K562 (cell line): ENCODE results near the gene CDCA5. TPM values are rescaled to one million over a fixed set of nuclear protein-coding genes. Genes with fewer than 3 reads are reported as not detected.

Experiments
- ARID2 ChIP-seq: fragments of 450-650 bp; IDR thresholded peaks from 2 replicates; pipeline ENCODE4 v1.6.1; 2017; ENCODE audit warnings: antibody characterized with exemption, mild to moderate bottlenecking
- ARNT ChIP-seq, 2 experiments: fragments of 450-650 bp; IDR thresholded peaks; 2 replicates each; pipeline ENCODE4 v1.6.1; 2016; ENCODE audit warnings: mild to moderate bottlenecking in 1 of 2
- BRD4 ChIP-seq: fragments of 200-600 bp; sonication (generic); IDR thresholded peaks from 2 replicates; pipeline ENCODE4 v1.6.1; 2017; ENCODE audit warnings: inconsistent platforms
- GABPB2 ChIP-seq: fragments of 250-450 bp; sonication (Bioruptor Pico); conservative IDR thresholded peaks from 2 replicates; pipeline ENCODE4 v1.5.1; 2021; ENCODE audit warnings: mild to moderate bottlenecking
- SMAD2 ChIP-seq: fragments of 150-350 bp; IDR thresholded peaks from 2 replicates; pipeline ENCODE4 v1.6.1; 2014; ENCODE audit warnings: low read depth, mild to moderate bottlenecking, low read length
- SRSF3 ChIP-seq: fragments of 200-400 bp; formaldehyde crosslinking; IDR thresholded peaks from 2 replicates; pipeline ENCODE4 v1.6.1; 2016; ENCODE audit warnings: mild to moderate bottlenecking, low read length, moderate library complexity; ENCODE audit not compliant: insufficient read depth
- TEAD4 ChIP-seq, 2 experiments: sonication (generic) in 1 of 2; formaldehyde crosslinking in 1 of 2; IDR thresholded peaks; 2 replicates each; pipeline versions ENCODE4 v1.6.1 to v1.8.0; 2012 to 2022; ENCODE audit warnings: borderline replicate concordance in 1 of 2, inconsistent platforms in 1 of 2, low read length in 1 of 2, mild to moderate bottlenecking in 1 of 2, missing genetic modification reagents in 1 of 2
- ZBTB33 ChIP-seq: sonication (generic); formaldehyde crosslinking; IDR thresholded peaks from 2 replicates; pipeline ENCODE4 v1.8.1; 2023; ENCODE audit warnings: mild to moderate bottlenecking, missing genetic modification reagents
- ZNF592 ChIP-seq: fragments of 450-650 bp; IDR thresholded peaks from 2 replicates; pipeline ENCODE4 v1.6.1; 2017; ENCODE audit warnings: antibody characterized with exemption, mild to moderate bottlenecking
- polyA plus RNA-seq, 8 experiments: library from polyadenylated mRNA; depleted of rRNA in 4 of 8; stranded (reverse) in 5 of 8; unstranded in 3 of 8; fragments of >200 nt; fragmentation: Nextera tagmentation in 2 of 8; fragmentation: Illumina TruSeq in 1 of 8; extraction: Ambion mirVana in 2 of 8; extraction: Trizol in 1 of 8; gene quantifications; 2 replicates each; pipeline versions ENCODE4 v1.2.1 to v1.2.3, GENCODE V29; 2011 to 2014; ENCODE audit warnings: inconsistent platforms in 1 of 8, missing spikeins in 1 of 8
- total RNA-seq, 7 experiments: library from RNA; depleted of rRNA in 6 of 7; stranded (reverse); fragments of >200 nt in 6 of 7; fragmentation: Illumina TruSeq in 2 of 7; extraction: Trizol in 2 of 7; gene quantifications; 2 replicates each; pipeline versions ENCODE4 v1.2.1 to v1.2.3, GENCODE V29; 2011 to 2021; ENCODE audit warnings: low replicate concordance in 1 of 7
- TF ChIP-seq, protein P1 (sequence below): sonication (generic); formaldehyde crosslinking; IDR thresholded peaks from 2 replicates; pipeline ENCODE4 v1.5.0; 2020; ENCODE audit warnings: missing genetic modification reagents

The CDCA5 gene
- total and polyA plus RNA-seq, 9 of the 15 experiments (the other 6 are each of a cell fraction or from before 2014, with no cell fraction given), result 18.9 to 94.3 (median 64.6) TPM

DNA sequence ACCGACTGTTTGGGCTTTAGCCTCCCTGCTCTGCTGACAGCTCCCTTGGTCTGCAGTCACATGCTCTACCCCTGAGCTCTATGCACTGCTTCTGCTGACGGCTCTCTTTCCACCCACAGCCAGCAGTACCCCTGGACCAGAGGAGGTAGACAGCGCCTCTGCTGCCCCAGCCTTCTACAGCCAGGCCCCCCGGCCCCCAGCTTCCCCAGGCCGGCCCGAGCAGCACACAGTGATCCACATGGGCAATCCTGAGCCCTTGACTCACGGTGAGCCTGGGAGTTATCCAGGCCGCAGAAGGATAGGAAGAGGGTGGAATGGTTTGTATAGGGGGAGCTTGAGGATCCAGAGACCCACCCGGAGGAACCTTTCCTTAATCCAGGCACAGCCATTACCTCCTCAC, 3.0 kb upstream of the CDCA5 start (continued):
- no peak for TF ChIP-seq ZNF592
- TF ChIP-seq BRD4, result no peak
- TF ChIP-seq SRSF3, result no peak
- TF ChIP-seq GABPB2 (CRISPR knock-in tag), result no peak
- no peak for TF ChIP-seq ARID2
- TF ChIP-seq, protein P1, sequence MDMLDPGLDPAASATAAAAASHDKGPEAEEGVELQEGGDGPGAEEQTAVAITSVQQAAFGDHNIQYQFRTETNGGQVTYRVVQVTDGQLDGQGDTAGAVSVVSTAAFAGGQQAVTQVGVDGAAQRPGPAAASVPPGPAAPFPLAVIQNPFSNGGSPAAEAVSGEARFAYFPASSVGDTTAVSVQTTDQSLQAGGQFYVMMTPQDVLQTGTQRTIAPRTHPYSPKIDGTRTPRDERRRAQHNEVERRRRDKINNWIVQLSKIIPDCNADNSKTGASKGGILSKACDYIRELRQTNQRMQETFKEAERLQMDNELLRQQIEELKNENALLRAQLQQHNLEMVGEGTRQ (CRISPR knock-in tag), result no peak
- no peak for TF ChIP-seq TEAD4 (IDR thresholded peaks at IDR 0.05; ENCODE audit: low read length)
- no peak for TF ChIP-seq TEAD4 (CRISPR knock-in tag; IDR thresholded peaks at IDR 0.05; ENCODE audit: borderline replicate concordance)
- no peak for TF ChIP-seq ARNT (IDR thresholded peaks at IDR 0.05)
- TF ChIP-seq SMAD2, result no peak
- TF ChIP-seq ZBTB33 (CRISPR knock-in tag), result no peak
